GM23248 (cell line): ENCODE results near the gene TSHR.

Experiments used
- EZH2 ChIP-seq: fragments of 200-600 bp; sonication (generic); IDR thresholded peaks from 2 replicates; pipeline ENCODE4 v1.6.1; 2018; ENCODE audit warnings: antibody characterized with exemption, mild to moderate bottlenecking; ENCODE audit not compliant: insufficient read depth, poor library complexity, severe bottlenecking
- EZH2phosphoT487 ChIP-seq: fragments of 200-600 bp; sonication (generic); IDR thresholded peaks from 2 replicates; pipeline ENCODE4 v1.6.1; 2018; ENCODE audit warnings: antibody characterized with exemption, moderate library complexity, mild to moderate bottlenecking, low read depth; ENCODE audit not compliant: insufficient read depth

DNA sequence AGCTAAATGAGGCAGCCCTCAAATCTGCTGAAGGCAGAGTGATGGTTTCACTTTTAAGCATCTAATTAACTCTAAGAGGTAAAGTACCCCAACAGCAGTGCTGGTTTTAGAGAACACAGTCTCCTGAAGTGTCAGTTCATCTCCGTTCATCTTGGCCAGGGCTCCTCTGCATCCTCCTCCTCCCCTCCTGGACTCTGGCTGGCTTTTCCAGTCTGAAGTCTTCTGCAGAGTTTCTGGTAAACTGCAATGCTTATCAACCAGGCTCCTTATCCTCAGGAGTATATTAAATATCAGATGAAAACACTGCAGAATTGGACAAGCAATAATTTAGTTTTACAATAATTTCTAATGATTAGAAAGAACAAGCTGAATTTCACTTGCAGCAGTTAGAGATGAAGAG, 150.0 kb downstream of the TSHR start:
- no peak for TF ChIP-seq EZH2phosphoT487
- no peak for TF ChIP-seq EZH2
